Psoas muscle (tissue), 8 donors: Measurements from ENCODE around the gene NEFH. TPM values are rescaled to one million over a fixed set of nuclear protein-coding genes. Genes with fewer than 3 reads are reported as not detected.

Experiments used
- ATAC-seq, 4 donors: fragments of 200-7000 bp; cut with Tn5 transposase; one replicate each; pipeline ENCODE4 v1.9.1; 2020; ENCODE audit warnings: moderate library complexity in 3 of 4, mild to moderate bottlenecking in 2 of 4
- DNase-seq, 2 donors: peaks; one replicate each; pipeline ENCODE4 v3.0.0-alpha.2; 2020
- H3K27ac ChIP-seq: fragments of 200-600 bp; one replicate; pipeline ENCODE4 v1.8.0; 2022
- H3K27me3 ChIP-seq, 3 donors: fragments of 200-600 bp in 1 of 3; one replicate each; pipeline versions ENCODE4 v1.6.1 to v1.8.0; 2013 to 2022; ENCODE audit warnings: low read length in 2 of 3, mild to moderate bottlenecking in 2 of 3, moderate library complexity in 1 of 3; ENCODE audit not compliant: insufficient read depth in 3 of 3
- H3K36me3 ChIP-seq, 2 donors: fragments of 200-600 bp in 1 of 2; one replicate each; pipeline versions ENCODE4 v1.6.1 to v1.8.0; 2013 to 2022; ENCODE audit warnings: low read depth in 1 of 2, mild to moderate bottlenecking in 1 of 2, moderate library complexity in 1 of 2; ENCODE audit not compliant: insufficient read depth in 1 of 2
- H3K4me1 ChIP-seq: fragments of 200-600 bp; one replicate; pipeline ENCODE4 v1.8.0; 2022
- H3K4me3 ChIP-seq: fragments of 200-600 bp; one replicate; pipeline ENCODE4 v1.8.0; 2022; ENCODE audit warnings: mild to moderate bottlenecking
- H3K9me3 ChIP-seq: fragments of 200-600 bp; one replicate; pipeline ENCODE4 v1.8.0; 2022
- CTCF ChIP-seq: fragments of 200-600 bp; IDR thresholded peaks from one replicate; pipeline ENCODE4 v1.8.0; 2022; ENCODE audit warnings: antibody characterized with exemption
- WGBS, 3 donors: extraction: QIAGEN DNeasy Blood & Tissue Kit; methylation state at CpG; one replicate each; pipeline versions ENCODE4 v1.1.6 to v1.1.7; 2013; 5-methylcytosine and 5-hydroxymethylcytosine counted together
- intact Hi-C, 2 donors: fragments of 100-400 bp; cut with DNase I; formaldehyde crosslinking; loops; one replicate each; pipeline versions ENCODE4 v1.11.0 to v1.14.2; 2022
- polyA plus RNA-seq, 3 donors: library from polyadenylated mRNA; stranded (reverse); fragments of 200-250 nt; gene quantifications; one replicate each; pipeline ENCODE4 v1.2.3, GENCODE V29; 2013
- total RNA-seq, 4 donors: library from RNA; stranded (reverse); fragmentation: NEBNext Ultra II Directional in 2 of 4; extraction: Animal tissue kit (Norgen Biotek cat#: 25700) in 2 of 4; gene quantifications; one replicate each; pipeline versions ENCODE4 v1.2.1 to v1.2.4, GENCODE V29; 2021 to 2023
- donor health status: healthy with polysubstance abuse.
- donor health status: DM: no; HTN: no; CAD: no; lungs with moderate emphysema.
- donor health status: Bipolar disorder and iron deficiency.
- donor health status: healthy.
- donor health status: DM: yes; HTN: yes; CAD: no.
- donor health status: DM: no; HTN: no; CAD: no.
- donor health status: DM: no; HTN: no; CAD: no.
- donor health status: DM: yes; HTN: yes; CAD: no.

Gene NEFH
- total and polyA plus RNA-seq, 7 donors, result 0.06 to 0.54 (median 0.18) TPM

DNA sequence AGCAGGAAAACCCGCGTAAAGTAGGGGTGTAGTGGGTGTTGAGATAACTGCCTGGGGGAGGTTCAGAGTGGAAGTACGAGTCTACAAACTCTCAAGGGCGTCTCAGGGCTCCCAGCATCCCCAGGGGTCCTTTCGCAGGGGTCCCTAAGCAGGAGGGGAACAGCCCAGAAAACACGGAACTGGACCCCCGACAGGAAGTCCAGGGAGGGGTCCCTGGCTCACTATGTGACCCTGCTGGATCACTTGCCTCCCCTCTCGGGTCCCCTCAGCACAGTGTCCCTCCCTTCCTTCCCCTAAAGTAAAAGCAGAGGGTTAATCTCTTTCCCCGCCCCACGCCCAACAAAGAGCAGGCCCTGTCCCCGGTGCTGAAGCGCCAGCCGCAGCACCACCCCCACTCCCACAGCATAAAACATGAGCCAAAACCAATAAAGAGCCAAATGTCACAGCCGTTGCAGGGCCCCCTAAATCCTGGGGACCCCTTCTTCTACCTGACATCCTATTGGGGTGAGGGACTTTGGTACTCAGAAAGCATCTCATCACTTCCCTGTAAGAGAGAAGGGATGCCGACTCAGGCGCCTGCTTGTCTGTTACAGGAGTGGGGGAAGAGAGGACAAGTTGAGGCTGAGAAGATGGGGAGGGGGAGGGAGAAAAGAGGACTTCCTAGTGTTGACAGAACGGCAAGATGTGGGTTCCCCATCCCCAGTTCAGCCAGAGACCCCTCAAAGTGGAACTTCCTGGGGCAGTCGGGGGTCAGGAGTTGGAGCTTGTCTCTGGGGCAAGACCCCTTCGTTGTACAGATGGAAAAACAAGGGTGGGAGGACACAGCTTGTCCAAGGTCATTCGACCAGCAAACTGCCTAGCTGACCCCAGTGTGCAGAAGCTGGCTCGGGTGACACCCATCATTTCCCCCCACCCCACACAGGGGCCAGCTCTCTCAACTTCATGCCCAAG is 1.4 kb upstream of the NEFH start:
- peaks cover 0 to 78% (median 38%) of the 10 kb centered on the region in 3 donors for H3K27me3 ChIP-seq
- H3K27ac ChIP-seq, result no peak overlapping the region
- H3K9me3 ChIP-seq, result no peaks in the 10 kb centered on the region
- H3K36me3 ChIP-seq, result no peaks in the 10 kb centered on the region
- intact Hi-C loops, result no loop called here
- peaks cover 13% of the 10 kb centered on the region for H3K4me1 ChIP-seq
- no peak for ATAC-seq
- 8 to 9% (median 9%) methylated on average over 20 to 21 of the region's 21 CpGs for WGBS, 3 donors
- no peak for TF ChIP-seq CTCF
- DNase-seq, result no peak
- H3K4me3 ChIP-seq, result no peak overlapping the region

DNA sequence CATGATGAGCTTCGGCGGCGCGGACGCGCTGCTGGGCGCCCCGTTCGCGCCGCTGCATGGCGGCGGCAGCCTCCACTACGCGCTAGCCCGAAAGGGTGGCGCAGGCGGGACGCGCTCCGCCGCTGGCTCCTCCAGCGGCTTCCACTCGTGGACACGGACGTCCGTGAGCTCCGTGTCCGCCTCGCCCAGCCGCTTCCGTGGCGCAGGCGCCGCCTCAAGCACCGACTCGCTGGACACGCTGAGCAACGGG is 169 bp downstream of the NEFH start:
- peak overlapping the region; percentile 42 for H3K4me3 ChIP-seq
- 0 to 4% (median 2%) methylated on average over 36 to 39 of the region's 39 CpGs for WGBS, 3 donors
- peaks cover 13% of the 10 kb centered on the region for H3K4me1 ChIP-seq
- no peak for DNase-seq
- intact Hi-C loops, result no loop called here
- no peaks in the 10 kb centered on the region for H3K9me3 ChIP-seq
- ATAC-seq, result no peak
- no peaks in the 10 kb centered on the region for H3K36me3 ChIP-seq
- peaks cover 0 to 70% (median 38%) of the 10 kb centered on the region in 3 donors for H3K27me3 ChIP-seq
- H3K27ac ChIP-seq, result no peak overlapping the region
- TF ChIP-seq CTCF, result no peak

GRCh38 chr22:29480512-29481264 is 670 bp downstream of the NEFH start:
- Histone ChIP-seq H3K36me3 (no peaks in the 10 kb centered on the region), H3K9me3 (no peaks in the 10 kb centered on the region), H3K27ac (no peak overlapping the region), H3K4me1 (peaks cover 13% of the 10 kb centered on the region), H3K27me3 (peaks cover 0 to 67% (median 38%) of the 10 kb centered on the region in 3 donors), H3K4me3 (peak overlapping the region; percentile 42)
- WGBS, 3 donors, result 5 to 7% (median 7%) methylated on average over 77 to 107 of the region's 107 CpGs
- no peak for TF ChIP-seq CTCF
- intact Hi-C loops, result no loop called here
- ATAC-seq (peak in 2 of 4 donors; percentile 51 to 59), DNase-seq (peak in 1 of 2 donors; percentile 34)

- Histone ChIP-seq H3K36me3 (no peaks in the 10 kb centered on the region), H3K4me1 (peaks cover 13% of the 10 kb centered on the region), H3K4me3 (peak overlapping the region; percentile 42), H3K27ac (no peak overlapping the region), H3K27me3 (peaks cover 0 to 62% (median 38%) of the 10 kb centered on the region in 3 donors), H3K9me3 (no peaks in the 10 kb centered on the region)
- intact Hi-C loops, result no loop called here
- ATAC-seq (no peak), DNase-seq (peak in 1 of 2 donors; percentile 27)
- no peak for TF ChIP-seq CTCF
- WGBS, 3 donors, result 11 to 15% (median 11%) methylated on average over 15 of the region's 15 CpGs
Observed at GRCh38 chr22:29481265-29482000, 1.4 kb downstream of the NEFH start.
